HepG2 (cell line): ENCODE results near the gene C16orf90. TPM values are rescaled to one million over a fixed set of nuclear protein-coding genes. Genes with fewer than 3 reads are reported as not detected.

ENCODE experiments used
- AGO2 ChIP-seq: fragments of 200-400 bp; formaldehyde crosslinking; optimal IDR thresholded peaks from 2 replicates; pipeline ENCODE3; 2017; ENCODE audit warnings: mild to moderate bottlenecking, low read depth, low read length, moderate library complexity
- CC2D1A ChIP-seq: sonication (generic); formaldehyde crosslinking; IDR thresholded peaks from 2 replicates; pipeline ENCODE4 v1.8.1; 2023; ENCODE audit warnings: mild to moderate bottlenecking, missing genetic modification reagents
- CREM ChIP-seq, 2 experiments: sonication (generic) in 1 of 2; formaldehyde crosslinking in 1 of 2; IDR thresholded peaks; 2 replicates each; pipeline versions ENCODE4 v1.4.0 to v1.6.1; 2016 to 2020; ENCODE audit warnings: antibody characterized with exemption in 1 of 2, mild to moderate bottlenecking in 1 of 2, missing genetic modification reagents in 1 of 2
- DMAP1 ChIP-seq: IDR thresholded peaks from 2 replicates; pipeline ENCODE4 v1.6.1; 2016
- DPF2 ChIP-seq: sonication (generic); formaldehyde crosslinking; IDR thresholded peaks from 2 replicates; pipeline ENCODE4 v1.4.0; 2020; ENCODE audit warnings: mild to moderate bottlenecking, low read depth, missing genetic modification reagents, borderline replicate concordance
- EEA1 ChIP-seq: sonication (generic); formaldehyde crosslinking; IDR thresholded peaks from 2 replicates; pipeline ENCODE4 v1.5.1; 2020; ENCODE audit warnings: mild to moderate bottlenecking, missing genetic modification reagents, borderline replicate concordance
- GTF3A ChIP-seq: sonication (generic); formaldehyde crosslinking; conservative IDR thresholded peaks from 2 replicates; pipeline ENCODE4 v1.4.0; 2020; ENCODE audit warnings: mild to moderate bottlenecking, missing genetic modification reagents
- HMG20B ChIP-seq: conservative IDR thresholded peaks from 2 replicates; pipeline ENCODE4 v1.6.1; 2016; ENCODE audit warnings: missing genetic modification reagents, missing compliant biosample characterization
- KDM2A ChIP-seq: sonication (generic); formaldehyde crosslinking; IDR thresholded peaks from 2 replicates; pipeline ENCODE4 v1.4.0; 2020; ENCODE audit warnings: low read depth, missing genetic modification reagents, borderline replicate concordance
- KDM5B ChIP-seq: sonication (generic); formaldehyde crosslinking; IDR thresholded peaks from 2 replicates; pipeline ENCODE4 v1.4.0; 2020; ENCODE audit warnings: missing genetic modification reagents, mild to moderate bottlenecking, borderline replicate concordance
- MIER3 ChIP-seq: IDR thresholded peaks from 2 replicates; pipeline ENCODE4 v1.6.1; 2016; ENCODE audit warnings: missing compliant biosample characterization, borderline replicate concordance
- NCOA5 ChIP-seq: sonication (generic); formaldehyde crosslinking; IDR thresholded peaks from 2 replicates; pipeline ENCODE4 v1.4.0; 2020; ENCODE audit warnings: missing genetic modification reagents
- NFE2L2 ChIP-seq: fragments of 150-350 bp; IDR thresholded peaks from 2 replicates; pipeline ENCODE4 v1.6.1; 2014; ENCODE audit warnings: low read length
- NFIC ChIP-seq: IDR thresholded peaks from 2 replicates; pipeline ENCODE4 v1.6.1; 2012; ENCODE audit warnings: mild to moderate bottlenecking, low read length, inconsistent platforms
- PAF1 ChIP-seq: IDR thresholded peaks from 2 replicates; pipeline ENCODE4 v1.6.1; 2016; ENCODE audit warnings: missing genetic modification reagents, missing compliant biosample characterization
- PHF5A ChIP-seq: IDR thresholded peaks from one replicate; pipeline ENCODE4 v1.6.1; 2018; ENCODE audit warnings: low read depth, missing genetic modification reagents; ENCODE audit not compliant: unreplicated experiment
- POLR2A ChIP-seq, 2 experiments: IDR thresholded peaks; 2 replicates each; pipeline ENCODE4 v1.6.1; 2011; ENCODE audit warnings: low read depth in 2 of 2, low read length in 2 of 2, mild to moderate bottlenecking in 1 of 2, moderate library complexity in 1 of 2; ENCODE audit not compliant: insufficient read depth in 1 of 2
- PRMT3 ChIP-seq: sonication (generic); formaldehyde crosslinking; IDR thresholded peaks from 2 replicates; pipeline ENCODE4 v1.8.1; 2022; ENCODE audit warnings: low read depth, mild to moderate bottlenecking, moderate library complexity, missing genetic modification reagents, borderline replicate concordance
- RBM22 ChIP-seq: fragments of 200-400 bp; formaldehyde crosslinking; optimal IDR thresholded peaks from 2 replicates; pipeline ENCODE3; 2017; ENCODE audit warnings: mild to moderate bottlenecking, low read length, moderate library complexity
- RXRA ChIP-seq: sonication (generic); formaldehyde crosslinking; IDR thresholded peaks from 2 replicates; pipeline ENCODE4 v1.5.1; 2020; ENCODE audit warnings: missing genetic modification reagents
- SMARCC2 ChIP-seq: fragments of 450-650 bp; IDR thresholded peaks from 2 replicates; pipeline ENCODE4 v1.6.1; 2017; ENCODE audit warnings: antibody characterized with exemption, mild to moderate bottlenecking
- SSRP1 ChIP-seq: IDR thresholded peaks from 2 replicates; pipeline ENCODE4 v1.6.1; 2016; ENCODE audit warnings: control low read depth
- STAG1 ChIP-seq: sonication (generic); formaldehyde crosslinking; IDR thresholded peaks from 2 replicates; pipeline ENCODE4 v1.4.0; 2020; ENCODE audit warnings: missing genetic modification reagents
- TEAD2 ChIP-seq: sonication (generic); formaldehyde crosslinking; IDR thresholded peaks from 2 replicates; pipeline ENCODE4 v1.9.0; 2021; ENCODE audit warnings: missing genetic modification reagents
- U2AF1 ChIP-seq: fragments of 200-400 bp; formaldehyde crosslinking; optimal IDR thresholded peaks from 2 replicates; pipeline ENCODE3; 2017; ENCODE audit warnings: mild to moderate bottlenecking, low read depth, low read length
- ZC3H4 ChIP-seq: sonication (generic); formaldehyde crosslinking; IDR thresholded peaks from 2 replicates; pipeline ENCODE4 v1.4.0; 2020; ENCODE audit warnings: missing genetic modification reagents, borderline replicate concordance
- ZIK1 ChIP-seq: sonication (generic); formaldehyde crosslinking; IDR thresholded peaks from 2 replicates; pipeline ENCODE4 v1.5.0; 2020; ENCODE audit warnings: mild to moderate bottlenecking, low read depth, missing genetic modification reagents, borderline replicate concordance
- ZMYM4 ChIP-seq: sonication (generic); formaldehyde crosslinking; IDR thresholded peaks from 2 replicates; pipeline ENCODE4 v1.8.1; 2023; ENCODE audit warnings: mild to moderate bottlenecking, missing genetic modification reagents
- ZNF232 ChIP-seq: sonication (generic); formaldehyde crosslinking; IDR thresholded peaks from 2 replicates; pipeline ENCODE4 v1.4.0; 2020; ENCODE audit warnings: missing genetic modification reagents, borderline replicate concordance
- ZNF274 ChIP-seq: sonication (generic); formaldehyde crosslinking; IDR thresholded peaks from 2 replicates; pipeline ENCODE4 v1.5.1; 2020; ENCODE audit warnings: mild to moderate bottlenecking, missing genetic modification reagents
- ZNF552 ChIP-seq: sonication (generic); formaldehyde crosslinking; IDR thresholded peaks from 2 replicates; pipeline ENCODE4 v1.9.0; 2022; ENCODE audit warnings: missing genetic modification reagents, mild to moderate bottlenecking, borderline replicate concordance
- ZNF703 ChIP-seq: sonication (generic); formaldehyde crosslinking; IDR thresholded peaks from 2 replicates; pipeline ENCODE4 v1.5.1; 2020; ENCODE audit warnings: missing genetic modification reagents, mild to moderate bottlenecking, moderate library complexity, borderline replicate concordance
- ZNF709 ChIP-seq: sonication (generic); formaldehyde crosslinking; IDR thresholded peaks from 2 replicates; pipeline ENCODE4 v1.5.0; 2020; ENCODE audit warnings: mild to moderate bottlenecking, missing genetic modification reagents
- ZNF775 ChIP-seq: sonication (generic); formaldehyde crosslinking; IDR thresholded peaks from 2 replicates; pipeline ENCODE4 v1.4.0; 2020; ENCODE audit warnings: missing genetic modification reagents, mild to moderate bottlenecking, moderate library complexity, borderline replicate concordance
- polyA plus RNA-seq, 8 experiments: library from polyadenylated mRNA; depleted of rRNA in 3 of 8; stranded (reverse) in 7 of 8; unstranded in 1 of 8; fragments of >200 nt; fragmentation: Illumina TruSeq in 4 of 8; extraction: Trizol in 4 of 8; gene quantifications; 2 replicates each; pipeline versions ENCODE4 v1.2.1 to v1.2.3, GENCODE V29; 2011 to 2016; ENCODE audit warnings: low read depth in 4 of 8, missing spikeins in 1 of 8, mixed read lengths in 1 of 8; ENCODE audit not compliant: insufficient read depth in 1 of 8
- total RNA-seq, 5 experiments: library from RNA; depleted of rRNA; stranded (reverse); fragments of >200 nt; fragmentation: Illumina TruSeq; extraction: Trizol; gene quantifications; 2 replicates each; pipeline ENCODE4 v1.2.3, GENCODE V29; 2016; ENCODE audit warnings: low read depth in 1 of 5
- TF ChIP-seq, protein P1 (sequence below): sonication (generic); formaldehyde crosslinking; IDR thresholded peaks from 2 replicates; pipeline ENCODE4 v1.4.0; 2020; ENCODE audit warnings: mild to moderate bottlenecking, missing genetic modification reagents

The C16orf90 gene
- total and polyA plus RNA-seq, 2 of the 13 experiments (the other 11 are each of a cell fraction or from before 2014, with no cell fraction given): not detected

- no peak for TF ChIP-seq TEAD2
- no peak for TF ChIP-seq SMARCC2
- TF ChIP-seq KDM2A (CRISPR knock-in tag): 0 out of 2 replicates have a peak, but pooled peaks have one; percentile 37
- TF ChIP-seq ZC3H4 (CRISPR knock-in tag): no peak
- TF ChIP-seq DMAP1 (CRISPR knock-in tag): no peak
- no peak for TF ChIP-seq MIER3 (CRISPR knock-in tag)
- no peak for TF ChIP-seq NFIC
- no peak for TF ChIP-seq EEA1 (CRISPR knock-in tag)
- no peak for TF ChIP-seq ZNF709
- TF ChIP-seq ZNF232 (CRISPR knock-in tag): no peak
- TF ChIP-seq ZNF274 (CRISPR knock-in tag): peak; percentile 67; the same call in 1 of the 2 replicates
- TF ChIP-seq POLR2A (IDR thresholded peaks at IDR 0.05; ENCODE audit: insufficient read depth in 1 of 2, low read depth in 2 of 2, low read length in 2 of 2): peak in 1 of 2 experiments; percentile 15; a peak in 1 of 4 replicates
- no peak for TF ChIP-seq ZNF775 (CRISPR knock-in tag)
- TF ChIP-seq, protein P1, sequence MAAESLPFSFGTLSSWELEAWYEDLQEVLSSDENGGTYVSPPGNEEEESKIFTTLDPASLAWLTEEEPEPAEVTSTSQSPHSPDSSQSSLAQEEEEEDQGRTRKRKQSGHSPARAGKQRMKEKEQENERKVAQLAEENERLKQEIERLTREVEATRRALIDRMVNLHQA (CRISPR knock-in tag): no peak
- TF ChIP-seq PAF1 (CRISPR knock-in tag): no peak
- TF ChIP-seq SSRP1 (CRISPR knock-in tag): peak; percentile 51; the same call in 1 of the 2 replicates
- no peak for TF ChIP-seq NCOA5
- TF ChIP-seq RXRA (CRISPR knock-in tag): no peak
- TF ChIP-seq U2AF1: no peak
- peak; percentile 86 for TF ChIP-seq RBM22
- no peak for TF ChIP-seq CC2D1A
- TF ChIP-seq STAG1 (CRISPR knock-in tag): peak; percentile 29; the same call in 1 of the 2 replicates
- no peak for TF ChIP-seq ZMYM4
- TF ChIP-seq ZNF703 (CRISPR knock-in tag): no peak
- TF ChIP-seq CREM (IDR thresholded peaks at IDR 0.05): no peak
- no peak for TF ChIP-seq CREM (CRISPR knock-in tag; IDR thresholded peaks at IDR 0.05)
- TF ChIP-seq ZIK1 (CRISPR knock-in tag): no peak
- TF ChIP-seq DPF2 (CRISPR knock-in tag): no peak
- no peak for TF ChIP-seq PRMT3
- no peak for TF ChIP-seq GTF3A (CRISPR knock-in tag)
- TF ChIP-seq KDM5B (CRISPR knock-in tag): no peak
- no peak for TF ChIP-seq PHF5A (CRISPR knock-in tag)
- peak; percentile 91 for TF ChIP-seq AGO2
- TF ChIP-seq ZNF552 (CRISPR knock-in tag): no peak
- no peak for TF ChIP-seq NFE2L2
- TF ChIP-seq HMG20B (CRISPR knock-in tag): no peak
Observed at GRCh38 chr16:3487521-3488410, 7.5 kb downstream of the C16orf90 start (continued).
